Testis (tissue), 2 donors: ENCODE data around the gene FBN2.

ENCODE experiments used
- POLR2A ChIP-seq: fragments of 450-650 bp; IDR thresholded peaks from one replicate; pipeline ENCODE4 v1.6.1; 2017; ENCODE audit warnings: antibody characterized with exemption, mild to moderate bottlenecking, moderate library complexity
- TF ChIP-seq, protein P1 (sequence below), 3 experiments: fragments of 450-650 bp in 2 of 3; fragments of 200-600 bp in 1 of 3; sonication (generic) in 1 of 3; IDR thresholded peaks; one replicate each; pipeline ENCODE4 v1.5.1; 2016 to 2019; ENCODE audit warnings: antibody characterized with exemption in 3 of 3, mild to moderate bottlenecking in 2 of 3, moderate library complexity in 1 of 3

DNA sequence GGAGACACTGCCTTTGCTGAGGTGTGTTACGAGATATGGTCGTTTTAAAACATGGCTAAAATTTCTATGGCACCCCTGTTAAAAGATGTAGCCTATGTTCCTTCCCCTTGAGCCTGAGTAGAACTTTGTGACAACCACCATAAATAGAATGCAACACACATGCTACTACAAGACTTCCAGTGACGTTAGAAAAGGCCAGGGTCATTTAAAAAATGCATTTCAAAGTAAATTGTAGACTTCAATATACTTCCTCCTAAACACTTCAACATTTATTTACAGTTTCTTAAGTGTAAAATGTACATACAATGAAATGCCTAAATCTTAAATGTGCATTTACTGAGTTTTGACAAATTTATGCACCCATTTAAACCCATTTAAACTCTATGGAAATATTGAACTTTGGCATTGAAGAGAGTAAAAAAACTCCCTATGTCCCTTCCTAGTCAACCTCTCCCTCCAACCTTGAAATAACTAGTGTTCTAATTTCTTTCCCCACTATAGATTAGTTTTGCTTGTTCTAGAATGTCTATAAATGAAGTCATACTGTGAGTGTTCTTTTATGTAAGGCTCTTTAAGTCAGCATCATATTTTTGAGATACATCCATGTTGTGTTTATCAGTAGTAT is 294.0 kb downstream of the FBN2 start:
- TF ChIP-seq, protein P1, sequence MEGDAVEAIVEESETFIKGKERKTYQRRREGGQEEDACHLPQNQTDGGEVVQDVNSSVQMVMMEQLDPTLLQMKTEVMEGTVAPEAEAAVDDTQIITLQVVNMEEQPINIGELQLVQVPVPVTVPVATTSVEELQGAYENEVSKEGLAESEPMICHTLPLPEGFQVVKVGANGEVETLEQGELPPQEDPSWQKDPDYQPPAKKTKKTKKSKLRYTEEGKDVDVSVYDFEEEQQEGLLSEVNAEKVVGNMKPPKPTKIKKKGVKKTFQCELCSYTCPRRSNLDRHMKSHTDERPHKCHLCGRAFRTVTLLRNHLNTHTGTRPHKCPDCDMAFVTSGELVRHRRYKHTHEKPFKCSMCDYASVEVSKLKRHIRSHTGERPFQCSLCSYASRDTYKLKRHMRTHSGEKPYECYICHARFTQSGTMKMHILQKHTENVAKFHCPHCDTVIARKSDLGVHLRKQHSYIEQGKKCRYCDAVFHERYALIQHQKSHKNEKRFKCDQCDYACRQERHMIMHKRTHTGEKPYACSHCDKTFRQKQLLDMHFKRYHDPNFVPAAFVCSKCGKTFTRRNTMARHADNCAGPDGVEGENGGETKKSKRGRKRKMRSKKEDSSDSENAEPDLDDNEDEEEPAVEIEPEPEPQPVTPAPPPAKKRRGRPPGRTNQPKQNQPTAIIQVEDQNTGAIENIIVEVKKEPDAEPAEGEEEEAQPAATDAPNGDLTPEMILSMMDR (IDR thresholded peaks at IDR 0.05), result no peak
- TF ChIP-seq POLR2A, result no peak
